HUDEP-2 (cell line): ENCODE measurements around the gene NDUFC2.
A peak's percentile ranks its signal among the peaks of the same experiment; 100 is the strongest.
"Not testable (repeated sequence)": the region's sequence is repeated elsewhere in the genome, so short reads cannot be mapped to it uniquely, and the experiment has no call there.

ENCODE experiments used
- DNase-seq, 76 experiments: peaks; one replicate each; lab custom pipeline; 2025; ENCODE audit not compliant: unreplicated experiment in 76 of 76; lab: John Stamatoyannopoulos, UW

Gene NDUFC2

DNA sequence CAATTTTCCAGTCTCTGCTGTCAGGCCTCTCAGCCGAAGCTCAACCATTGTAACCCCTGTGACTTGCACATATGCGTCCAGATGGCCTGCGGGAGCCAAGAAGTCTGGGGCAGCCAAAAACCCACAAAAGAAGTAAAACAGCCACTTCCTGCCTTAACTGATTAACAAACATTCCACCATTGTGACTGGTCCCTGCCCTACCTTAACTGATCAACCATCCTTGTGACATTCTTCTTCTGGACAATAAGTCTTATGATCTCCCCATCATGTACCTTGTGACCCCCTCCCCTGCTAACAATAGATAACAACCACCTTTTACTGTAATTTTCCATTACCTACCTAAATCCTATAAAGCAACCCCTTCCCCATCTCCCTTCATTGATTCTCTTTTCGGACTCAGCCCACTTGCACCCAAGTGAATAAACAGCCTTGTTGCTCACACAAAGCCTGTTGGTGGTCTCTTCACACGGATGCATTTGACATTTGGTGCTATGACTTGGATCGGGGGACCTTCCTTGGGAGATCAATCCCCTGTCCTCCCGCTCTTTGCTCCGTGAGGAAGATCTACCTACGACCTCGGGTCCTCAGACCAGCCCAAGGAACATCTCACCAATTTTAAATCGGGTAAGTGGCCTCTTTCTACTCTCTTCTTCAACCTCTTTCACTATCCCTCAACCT, 1.3 kb upstream of the NDUFC2 start:
- DNase-seq: peak in 6 of 76 experiments; percentile 5 to 18 (median 11)

- DNase-seq: peak in 1 of 76 experiments; percentile 6
Observed at GRCh38 chr11:78080084-78080817, 589 bp upstream of the NDUFC2 start.

- no peak for DNase-seq
Observed at GRCh38 chr11:78078218-78079167, 1.2 kb downstream of the NDUFC2 start.

DNA sequence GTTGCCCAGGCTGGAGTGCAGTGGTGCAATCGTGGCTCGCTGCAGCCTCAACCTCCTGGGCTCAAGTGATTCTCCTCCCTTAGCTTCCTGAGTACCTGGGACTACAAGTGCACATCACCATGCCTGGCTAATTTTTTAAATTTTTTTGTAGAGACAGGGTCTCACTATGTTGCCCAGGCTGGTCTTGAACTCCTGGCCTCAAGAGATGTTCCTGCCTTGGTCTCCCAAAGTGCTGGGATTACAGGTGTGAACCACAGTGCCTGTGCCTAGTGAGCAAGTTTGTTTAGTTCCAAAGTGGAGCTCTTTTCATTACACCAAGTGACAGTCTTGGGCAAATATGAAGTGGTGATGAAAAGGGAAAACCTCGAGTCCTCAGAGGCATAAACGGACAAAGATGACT, 2.1 kb downstream of the NDUFC2 start:
- not testable (repeated sequence) for DNase-seq

GRCh38 chr11:78076733-78077403, 2.8 kb downstream of the NDUFC2 start:
- no peak for DNase-seq

GRCh38 chr11:78074756-78075155, 4.9 kb downstream of the NDUFC2 start:
- DNase-seq: peak in 1 of 76 experiments; percentile 3

DNA sequence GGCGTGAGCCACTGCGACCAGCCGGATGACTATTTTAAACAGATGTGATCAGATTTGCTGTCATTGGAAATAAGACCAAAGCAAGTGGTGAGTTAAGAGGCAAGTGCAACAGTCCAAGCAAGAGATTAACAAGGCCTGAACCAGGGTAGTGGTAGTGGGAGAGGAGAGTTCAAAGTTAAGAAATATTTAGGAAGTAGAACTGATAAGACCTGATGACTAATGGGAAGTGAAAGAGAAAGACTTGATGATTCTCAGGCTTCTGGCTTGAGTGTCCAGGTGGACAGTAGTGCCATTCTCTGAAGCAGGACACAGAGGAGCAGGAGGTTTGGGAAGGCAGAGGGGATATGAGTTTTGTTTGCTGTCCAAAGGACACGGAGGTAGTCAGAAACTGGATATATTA, 7.2 kb downstream of the NDUFC2 start:
- DNase-seq: no peak

DNA sequence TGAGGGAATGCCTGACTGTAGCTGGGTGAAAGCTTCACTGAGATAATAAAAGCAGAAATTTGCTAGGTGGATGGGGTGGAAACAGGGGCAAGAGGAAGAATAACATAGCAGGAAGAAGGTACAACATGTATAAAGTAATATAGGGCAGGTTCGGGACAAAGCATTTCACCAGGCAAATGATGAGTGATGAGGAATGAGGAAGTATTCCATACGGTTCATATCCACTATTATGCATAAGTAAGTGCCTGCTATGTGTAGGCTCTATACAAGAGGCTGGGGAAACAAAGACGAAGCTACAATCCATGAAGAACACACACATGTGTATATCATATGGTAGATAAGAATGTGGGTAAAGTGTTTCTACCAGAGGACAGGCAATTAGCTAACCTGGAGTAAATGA, 7.9 kb downstream of the NDUFC2 start:
- no peak for DNase-seq

GRCh38 chr11:78070621-78071020, 9.0 kb downstream of the NDUFC2 start:
- DNase-seq: no peak

GRCh38 chr11:78069465-78069864, 10.2 kb downstream of the NDUFC2 start:
- peak in 11 of 76 experiments; percentile 2 to 34 (median 11) for DNase-seq

GRCh38 chr11:78067704-78068103, 12.0 kb downstream of the NDUFC2 start:
- no peak for DNase-seq

- no peak for DNase-seq
Observed at GRCh38 chr11:78066471-78066870, 13.2 kb downstream of the NDUFC2 start.

- no peak for DNase-seq
Observed at GRCh38 chr11:78065203-78065602, 14.5 kb downstream of the NDUFC2 start.

- DNase-seq: no peak
Observed at GRCh38 chr11:78063440-78064181, 16.1 kb downstream of the NDUFC2 start, which contains the start of gene THRSP. THRSP (plus strand) TSS chr11:78063861; CDS start chr11:78063882, 21 bp downstream.

DNA sequence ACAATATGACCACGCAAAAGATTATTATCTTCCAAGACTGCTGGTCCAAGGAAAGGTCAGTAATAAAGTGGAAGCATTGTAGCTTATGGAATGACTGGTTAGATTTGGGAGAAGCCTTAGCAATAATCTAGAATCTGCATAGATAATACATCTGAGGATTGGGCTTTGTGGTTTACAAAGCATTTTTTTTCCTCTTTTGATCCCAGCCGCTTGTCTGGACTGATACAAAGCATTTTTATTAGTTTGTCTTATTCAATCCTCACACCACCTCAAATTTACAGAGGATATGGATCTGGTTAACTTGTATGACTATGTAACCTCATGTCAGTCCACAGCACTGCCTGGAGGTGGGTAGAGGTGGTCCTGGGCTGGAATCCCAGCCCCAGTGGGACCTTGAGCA, 17.0 kb downstream of the NDUFC2 start:
- DNase-seq: no peak

GRCh38 chr11:78061921-78062311, 17.7 kb downstream of the NDUFC2 start:
- peak in 1 of 76 experiments; percentile 8 for DNase-seq

- DNase-seq: peak in 3 of 76 experiments; percentile 6 to 26 (median 10)
Observed at GRCh38 chr11:78061088-78061920, 18.4 kb downstream of the NDUFC2 start.

GRCh38 chr11:78060533-78060932, 19.1 kb downstream of the NDUFC2 start:
- no peak for DNase-seq
